ENCODE measurements around the gene CNOT4.

CNOT4 gene

DNA sequence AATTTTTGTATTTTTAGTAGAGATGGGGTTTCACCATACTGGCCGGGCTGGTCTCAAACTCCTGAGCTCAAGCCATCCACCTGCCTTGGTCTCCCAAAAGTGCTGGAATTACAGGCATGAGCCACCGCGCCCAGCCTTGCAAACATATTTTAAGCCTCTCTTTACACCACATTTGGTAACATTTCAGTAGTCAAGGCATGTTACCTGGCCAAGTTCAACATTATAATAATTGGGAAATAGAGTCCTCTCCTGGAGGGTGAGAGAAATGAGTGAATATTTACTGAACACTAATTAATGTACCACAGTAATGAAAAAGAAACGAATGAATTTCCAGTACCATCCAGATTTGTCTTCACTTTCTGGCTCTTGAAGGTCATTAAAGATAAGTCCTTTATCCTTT is 10.0 kb upstream of the CNOT4 start:
- Histone ChIP-seq H3K4me2 (ENCODE audit: insufficient read depth, low read length) (no peak overlapping the region), H3K27ac (ENCODE audit: low read length) (no peak overlapping the region), H2AFZ (ENCODE audit: low read depth, low read length) (no peak overlapping the region), H3K4me3 (ENCODE audit: low read depth in 1 of 2, low read length in 2 of 2) (no peak overlapping the region), H3K79me2 (ENCODE audit: insufficient read depth, low read length) (no peaks in the 10 kb centered on the region), H3K4me1 (ENCODE audit: insufficient read depth, low read length) (no peaks in the 10 kb centered on the region), H3K27me3 (ENCODE audit: insufficient read depth, low read length, poor library complexity) (no peaks in the 10 kb centered on the region), H4K20me1 (ENCODE audit: insufficient read depth, low read length) (no peaks in the 10 kb centered on the region), H3K36me3 (ENCODE audit: insufficient read depth, low read length) (no peaks in the 10 kb centered on the region), H3K9ac (ENCODE audit: low read depth, low read length) (no peak overlapping the region), H3K9me3 (ENCODE audit: insufficient read depth, low read length, severe bottlenecking) (no peaks in the 10 kb centered on the region)
- ATAC-seq (ENCODE audit: insufficient read depth, low read depth) (no peak), DNase-seq (no peak)
- no peak for TF ChIP-seq EZH2 (IDR thresholded peaks at IDR 0.05; ENCODE audit: borderline replicate concordance, low read depth, low read length, severe bottlenecking)
- TF ChIP-seq, protein P1, sequence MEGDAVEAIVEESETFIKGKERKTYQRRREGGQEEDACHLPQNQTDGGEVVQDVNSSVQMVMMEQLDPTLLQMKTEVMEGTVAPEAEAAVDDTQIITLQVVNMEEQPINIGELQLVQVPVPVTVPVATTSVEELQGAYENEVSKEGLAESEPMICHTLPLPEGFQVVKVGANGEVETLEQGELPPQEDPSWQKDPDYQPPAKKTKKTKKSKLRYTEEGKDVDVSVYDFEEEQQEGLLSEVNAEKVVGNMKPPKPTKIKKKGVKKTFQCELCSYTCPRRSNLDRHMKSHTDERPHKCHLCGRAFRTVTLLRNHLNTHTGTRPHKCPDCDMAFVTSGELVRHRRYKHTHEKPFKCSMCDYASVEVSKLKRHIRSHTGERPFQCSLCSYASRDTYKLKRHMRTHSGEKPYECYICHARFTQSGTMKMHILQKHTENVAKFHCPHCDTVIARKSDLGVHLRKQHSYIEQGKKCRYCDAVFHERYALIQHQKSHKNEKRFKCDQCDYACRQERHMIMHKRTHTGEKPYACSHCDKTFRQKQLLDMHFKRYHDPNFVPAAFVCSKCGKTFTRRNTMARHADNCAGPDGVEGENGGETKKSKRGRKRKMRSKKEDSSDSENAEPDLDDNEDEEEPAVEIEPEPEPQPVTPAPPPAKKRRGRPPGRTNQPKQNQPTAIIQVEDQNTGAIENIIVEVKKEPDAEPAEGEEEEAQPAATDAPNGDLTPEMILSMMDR (IDR thresholded peaks at IDR 0.05; ENCODE audit: borderline replicate concordance, extremely low read depth, low read length, poor library complexity, severe bottlenecking) = no peak

DNA sequence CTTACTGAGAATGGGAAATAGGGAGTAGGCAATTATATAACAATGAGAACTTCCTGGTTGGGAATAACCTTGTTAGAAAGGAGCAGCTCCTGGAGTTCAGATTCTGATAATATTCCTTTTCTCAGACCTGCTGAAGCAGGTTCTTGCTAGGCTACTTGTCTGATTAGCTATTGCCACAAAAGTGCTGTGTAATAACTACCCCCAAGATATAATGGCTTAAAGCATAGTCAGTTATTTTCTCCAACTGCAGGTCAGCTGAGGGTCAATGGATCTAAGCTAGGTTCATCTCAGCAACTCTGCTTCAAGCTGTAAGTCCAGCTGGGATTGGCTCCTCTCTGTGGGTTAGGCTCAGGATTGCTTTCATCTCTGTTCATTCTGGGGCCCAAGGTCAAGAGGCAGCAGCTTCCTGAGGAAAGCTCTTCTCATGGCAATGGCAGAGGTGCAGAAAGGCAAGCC is 9.4 kb upstream of the CNOT4 start:
- no peaks in the 10 kb centered on the region for H3K79me2 ChIP-seq (ENCODE audit: insufficient read depth, low read length)
- ATAC-seq (ENCODE audit: insufficient read depth, low read depth) = no peak
- no peak overlapping the region for H3K9ac ChIP-seq (ENCODE audit: low read depth, low read length)
- H2AFZ ChIP-seq (ENCODE audit: low read depth, low read length) = no peak overlapping the region
- H3K4me2 ChIP-seq (ENCODE audit: insufficient read depth, low read length) = no peak overlapping the region
- H3K36me3 ChIP-seq (ENCODE audit: insufficient read depth, low read length) = no peaks in the 10 kb centered on the region
- H3K27me3 ChIP-seq (ENCODE audit: insufficient read depth, low read length, poor library complexity) = no peaks in the 10 kb centered on the region
- no peak overlapping the region for H3K4me3 ChIP-seq (ENCODE audit: low read depth in 1 of 2, low read length in 2 of 2)
- H3K27ac ChIP-seq (ENCODE audit: low read length) = no peak overlapping the region
- H3K9me3 ChIP-seq (ENCODE audit: insufficient read depth, low read length, severe bottlenecking) = no peaks in the 10 kb centered on the region
- no peak for DNase-seq
- no peaks in the 10 kb centered on the region for H4K20me1 ChIP-seq (ENCODE audit: insufficient read depth, low read length)
- H3K4me1 ChIP-seq (ENCODE audit: insufficient read depth, low read length) = no peaks in the 10 kb centered on the region
- no peak for TF ChIP-seq EZH2 (IDR thresholded peaks at IDR 0.05; ENCODE audit: borderline replicate concordance, low read depth, low read length, severe bottlenecking)
- TF ChIP-seq, protein P1 (IDR thresholded peaks at IDR 0.05; ENCODE audit: borderline replicate concordance, extremely low read depth, low read length, poor library complexity, severe bottlenecking) = no peak

DNA sequence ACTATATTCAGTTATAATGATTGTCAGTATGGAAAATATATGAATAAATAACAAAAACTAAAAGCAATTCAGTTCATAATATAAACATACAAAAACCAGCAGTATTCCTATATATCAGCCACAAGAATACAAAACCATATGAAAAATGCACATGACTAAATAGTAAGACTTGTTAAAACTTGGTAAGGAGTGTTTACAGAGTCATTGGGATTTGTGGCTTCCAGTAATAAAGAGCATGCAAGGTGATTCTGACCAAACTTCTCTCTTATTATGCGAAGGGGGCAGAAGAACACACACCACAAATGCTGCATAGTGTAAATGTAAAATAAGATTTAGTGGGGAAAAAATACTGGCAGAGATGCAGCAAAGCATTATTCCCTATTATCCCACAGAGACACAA is 8.8 kb upstream of the CNOT4 start:
- H2AFZ ChIP-seq (ENCODE audit: low read depth, low read length) = no peak overlapping the region
- ATAC-seq (ENCODE audit: insufficient read depth, low read depth) = no peak

More for the DNA sequence above, 8.8 kb upstream of the CNOT4 start:
- DNase-seq = no peak
- Histone ChIP-seq H3K36me3 (ENCODE audit: insufficient read depth, low read length) (no peaks in the 10 kb centered on the region), H3K27ac (ENCODE audit: low read length) (no peak overlapping the region), H3K9ac (ENCODE audit: low read depth, low read length) (no peak overlapping the region), H3K4me3 (ENCODE audit: low read depth in 1 of 2, low read length in 2 of 2) (no peak overlapping the region), H4K20me1 (ENCODE audit: insufficient read depth, low read length) (no peaks in the 10 kb centered on the region), H3K4me2 (ENCODE audit: insufficient read depth, low read length) (no peak overlapping the region), H3K9me3 (ENCODE audit: insufficient read depth, low read length, severe bottlenecking) (no peaks in the 10 kb centered on the region), H3K79me2 (ENCODE audit: insufficient read depth, low read length) (no peaks in the 10 kb centered on the region), H3K27me3 (ENCODE audit: insufficient read depth, low read length, poor library complexity) (no peaks in the 10 kb centered on the region), H3K4me1 (ENCODE audit: insufficient read depth, low read length) (no peaks in the 10 kb centered on the region)
- no peak for TF ChIP-seq EZH2 (IDR thresholded peaks at IDR 0.05; ENCODE audit: borderline replicate concordance, low read depth, low read length, severe bottlenecking)
- TF ChIP-seq, protein P1 (IDR thresholded peaks at IDR 0.05; ENCODE audit: borderline replicate concordance, extremely low read depth, low read length, poor library complexity, severe bottlenecking) = no peak

Data from DND-41 (cell line).